ENCODE measurements around the gene C15orf62.
A peak's percentile ranks its signal among the peaks of the same experiment; 100 is the strongest.

Gene C15orf62

DNA sequence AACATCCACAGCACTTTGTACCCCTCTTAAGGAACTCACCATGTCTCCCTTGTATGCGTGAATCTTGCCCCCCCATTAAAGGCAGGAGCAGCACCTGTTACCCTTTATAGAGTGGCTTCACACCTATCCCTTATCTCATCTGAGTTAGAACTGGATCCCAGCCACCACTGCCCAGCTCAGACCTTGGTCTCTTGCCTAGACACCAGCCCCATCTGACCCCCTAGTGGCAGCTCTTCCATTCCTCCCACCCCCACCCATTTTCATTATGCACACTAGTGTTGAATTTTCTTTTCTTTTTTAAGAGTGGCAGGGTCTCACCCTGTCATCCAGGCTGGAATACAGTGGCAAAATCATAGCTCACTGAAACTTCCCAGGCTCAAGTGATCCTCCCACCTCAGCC is 33.9 kb downstream of the C15orf62 start:
- DNase-seq (ENCODE audit: low read depth): no peak
- TF ChIP-seq, protein P1, sequence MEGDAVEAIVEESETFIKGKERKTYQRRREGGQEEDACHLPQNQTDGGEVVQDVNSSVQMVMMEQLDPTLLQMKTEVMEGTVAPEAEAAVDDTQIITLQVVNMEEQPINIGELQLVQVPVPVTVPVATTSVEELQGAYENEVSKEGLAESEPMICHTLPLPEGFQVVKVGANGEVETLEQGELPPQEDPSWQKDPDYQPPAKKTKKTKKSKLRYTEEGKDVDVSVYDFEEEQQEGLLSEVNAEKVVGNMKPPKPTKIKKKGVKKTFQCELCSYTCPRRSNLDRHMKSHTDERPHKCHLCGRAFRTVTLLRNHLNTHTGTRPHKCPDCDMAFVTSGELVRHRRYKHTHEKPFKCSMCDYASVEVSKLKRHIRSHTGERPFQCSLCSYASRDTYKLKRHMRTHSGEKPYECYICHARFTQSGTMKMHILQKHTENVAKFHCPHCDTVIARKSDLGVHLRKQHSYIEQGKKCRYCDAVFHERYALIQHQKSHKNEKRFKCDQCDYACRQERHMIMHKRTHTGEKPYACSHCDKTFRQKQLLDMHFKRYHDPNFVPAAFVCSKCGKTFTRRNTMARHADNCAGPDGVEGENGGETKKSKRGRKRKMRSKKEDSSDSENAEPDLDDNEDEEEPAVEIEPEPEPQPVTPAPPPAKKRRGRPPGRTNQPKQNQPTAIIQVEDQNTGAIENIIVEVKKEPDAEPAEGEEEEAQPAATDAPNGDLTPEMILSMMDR (conservative IDR thresholded peaks at IDR 0.05; ENCODE audit: low read depth, low read length): no peak

DNA sequence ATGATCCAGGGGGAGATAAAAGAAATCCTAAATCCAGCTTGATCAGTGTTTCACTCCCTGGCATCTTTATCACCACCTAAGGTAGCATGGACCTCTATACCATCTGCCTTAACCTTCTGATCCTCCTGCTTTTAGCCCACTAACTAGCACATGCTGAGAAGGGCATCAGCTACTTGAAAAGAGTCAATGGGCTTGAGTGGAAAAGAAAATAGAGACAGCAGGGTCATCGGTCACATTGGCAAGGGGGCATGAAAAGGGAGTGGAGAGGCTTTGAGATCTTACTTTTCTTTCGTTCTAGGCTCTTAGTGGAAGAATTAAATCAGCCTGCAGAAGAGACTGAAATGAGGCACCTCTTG is 36.9 kb downstream of the C15orf62 start:
- DNase-seq (ENCODE audit: low read depth): no peak
- TF ChIP-seq, protein P1 (conservative IDR thresholded peaks at IDR 0.05; ENCODE audit: low read depth, low read length): no peak
- peak overlapping the region; percentile 100 for H3K4me3 ChIP-seq (ENCODE audit: low read depth, low read length)

More for the DNA sequence above, 33.9 kb downstream of the C15orf62 start:
- no peak overlapping the region for H3K4me3 ChIP-seq (ENCODE audit: low read depth, low read length)

DNA sequence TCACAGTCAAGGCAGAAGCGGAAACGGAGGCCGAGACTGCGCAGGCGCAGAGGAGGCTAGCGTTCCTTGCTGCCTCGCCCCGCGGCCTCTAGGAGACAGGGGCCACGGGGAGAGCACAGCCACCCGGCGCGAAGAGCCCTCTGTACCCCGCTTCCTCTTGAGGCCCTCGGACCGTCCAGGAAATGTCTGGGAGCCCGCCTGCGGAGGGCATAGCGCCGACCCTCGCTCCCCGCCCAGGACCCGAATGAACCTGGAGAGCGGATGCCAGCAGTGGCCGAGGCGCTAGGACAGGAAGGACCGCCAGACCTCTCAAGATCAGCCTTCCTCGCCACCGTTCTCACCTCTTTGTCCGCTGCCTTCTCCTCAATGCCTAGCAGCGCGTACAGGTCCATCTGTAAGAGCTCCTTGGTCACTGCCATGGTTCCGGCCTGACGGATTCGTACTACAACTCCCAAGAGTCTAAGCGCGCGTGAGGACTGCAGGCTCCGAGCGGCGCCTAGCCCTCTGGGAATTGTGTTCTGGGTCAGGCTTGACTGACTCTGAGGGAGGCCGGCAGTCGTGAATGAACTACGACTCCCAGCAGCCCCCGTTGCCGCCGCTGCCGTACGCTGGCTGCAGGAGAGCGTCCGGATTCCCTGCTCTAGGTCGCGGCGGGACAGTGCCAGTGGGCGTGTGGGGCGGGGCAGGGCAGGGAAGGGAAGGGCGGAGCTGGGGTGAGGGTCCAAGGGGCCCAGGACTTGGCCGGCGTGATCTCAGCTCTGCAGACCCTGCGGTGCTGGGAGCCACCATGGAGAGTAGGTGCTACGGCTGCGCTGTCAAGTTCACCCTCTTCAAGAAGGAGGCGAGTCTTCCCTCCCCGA is 37.5 kb downstream of the C15orf62 start, which contains the start of the genes DNAJC17 and ZFYVE19:
Gene DNAJC17 (minus strand): TSS at position 446 of the 860 bp plus-strand sequence. CDS start 27 bp downstream, at position 419.
Gene ZFYVE19 (plus strand): TSS at position 62 of the 860 bp plus-strand sequence. CDS start 501 bp downstream, at position 563.
- TF ChIP-seq, protein P1 (conservative IDR thresholded peaks at IDR 0.05; ENCODE audit: low read depth, low read length): no peak
- peak within 1 kb of the TSS; percentile 100 for H3K4me3 ChIP-seq (ENCODE audit: low read depth, low read length)
- peak; percentile 99 for DNase-seq (ENCODE audit: low read depth)

DNA sequence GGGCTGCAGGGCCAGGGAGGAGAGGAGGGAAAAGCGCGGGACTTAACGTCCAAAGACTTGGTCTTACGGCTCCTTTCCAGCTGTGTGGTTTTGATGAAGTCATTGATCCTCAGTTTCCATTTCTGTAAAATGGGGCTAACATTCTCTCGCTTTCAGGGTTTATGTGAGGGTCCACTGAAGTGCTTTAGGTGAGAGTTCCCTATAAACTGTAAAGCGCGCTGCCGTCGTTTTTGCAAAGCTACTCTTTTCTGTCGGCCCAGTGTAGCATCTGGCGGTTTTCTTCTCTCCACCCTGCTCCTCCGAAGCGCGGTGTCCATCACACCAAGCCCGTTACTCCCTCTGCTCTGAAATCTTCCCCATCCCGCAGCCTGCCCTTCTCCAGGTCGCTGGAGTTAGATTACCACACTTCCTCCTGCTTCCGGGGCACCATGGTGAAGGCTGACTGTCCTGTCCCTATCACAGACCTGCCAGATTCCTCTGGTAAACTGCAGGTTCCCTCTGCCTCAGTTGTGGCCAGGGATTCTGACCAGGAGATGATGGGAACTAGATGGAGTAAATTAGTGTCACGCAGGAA is 38.2 kb downstream of the C15orf62 start:
- H3K4me3 ChIP-seq (ENCODE audit: low read depth, low read length): peak overlapping the region; percentile 100
- DNase-seq (ENCODE audit: low read depth): no peak
- TF ChIP-seq, protein P1 (conservative IDR thresholded peaks at IDR 0.05; ENCODE audit: low read depth, low read length): no peak

DNA sequence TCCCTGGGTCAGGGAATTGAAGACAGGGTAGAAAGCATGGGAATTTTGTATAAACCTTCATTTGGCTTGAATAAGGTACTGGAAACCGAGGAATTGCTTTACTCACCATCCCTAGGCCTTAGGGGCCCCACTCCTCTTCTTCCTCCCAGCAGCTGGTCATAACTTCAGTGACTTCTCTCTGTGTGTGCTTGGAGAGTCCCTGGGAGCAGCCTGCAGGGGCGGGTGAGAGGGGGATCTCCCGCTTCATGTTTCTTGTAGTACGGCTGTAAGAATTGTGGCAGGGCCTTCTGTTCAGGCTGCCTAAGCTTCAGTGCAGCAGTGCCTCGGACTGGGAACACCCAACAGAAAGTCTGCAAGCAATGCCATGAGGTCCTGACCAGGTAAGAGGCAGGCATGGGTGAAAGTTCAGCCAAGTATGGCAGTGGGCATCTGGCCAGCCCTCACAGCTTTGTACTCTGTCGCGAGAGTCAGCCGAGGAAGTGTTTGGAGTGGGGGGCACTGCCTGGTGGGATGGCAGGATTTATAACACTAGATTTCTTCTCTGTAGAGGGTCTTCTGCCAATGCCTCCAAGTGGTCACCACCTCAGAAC is 39.2 kb downstream of the C15orf62 start:
- no peak overlapping the region for H3K4me3 ChIP-seq (ENCODE audit: low read depth, low read length)
- TF ChIP-seq, protein P1 (conservative IDR thresholded peaks at IDR 0.05; ENCODE audit: low read depth, low read length): no peak
- no peak for DNase-seq (ENCODE audit: low read depth)

DNA sequence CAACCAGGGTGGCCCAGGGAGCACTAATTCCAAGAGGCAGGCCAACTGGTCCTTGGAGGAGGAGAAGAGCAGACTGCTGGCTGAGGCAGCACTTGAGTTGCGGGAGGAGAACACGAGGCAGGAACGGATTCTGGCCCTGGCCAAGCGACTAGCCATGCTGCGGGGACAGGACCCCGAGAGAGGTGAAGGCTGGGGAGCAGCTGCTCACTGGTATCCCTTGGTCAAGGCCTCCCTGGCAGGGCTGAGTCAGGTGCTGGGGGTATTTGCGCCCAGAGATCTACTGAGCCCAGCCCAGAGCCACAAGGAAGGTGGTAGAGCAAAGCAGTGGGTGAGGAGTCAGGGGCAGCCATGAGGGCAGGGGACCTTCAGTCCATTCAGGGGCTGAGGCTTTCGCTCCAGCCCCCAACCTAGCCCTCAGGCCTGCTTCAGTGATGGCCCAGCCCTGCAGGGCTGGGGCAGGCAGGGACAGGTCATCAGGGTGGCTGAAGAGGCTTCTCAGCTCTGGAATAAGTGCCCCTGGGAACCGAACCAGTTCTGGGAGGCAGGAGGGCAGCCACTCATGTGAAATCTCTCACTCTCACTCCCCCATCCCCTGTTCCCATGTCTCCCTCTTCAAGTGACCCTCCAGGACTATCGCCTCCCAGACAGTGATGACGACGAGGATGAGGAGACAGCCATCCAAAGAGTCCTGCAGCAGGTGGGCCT is 43.1 kb downstream of the C15orf62 start:
- TF ChIP-seq, protein P1 (conservative IDR thresholded peaks at IDR 0.05; ENCODE audit: low read depth, low read length): no peak
- no peak for DNase-seq (ENCODE audit: low read depth)
- no peak overlapping the region for H3K4me3 ChIP-seq (ENCODE audit: low read depth, low read length)
